Thoracic aorta (tissue), 2 donors: ENCODE data around the gene KRT75. TPM values are rescaled to one million over a fixed set of nuclear protein-coding genes. Genes with fewer than 3 reads are reported as not detected.

ENCODE experiments used
- ATAC-seq: fragments of 150-250 bp; one replicate; pipeline ENCODE4 v1.8.0; 2017; ENCODE audit warnings: low read depth; ENCODE audit not compliant: insufficient number of reproducible peaks, low FRiP score
- DNase-seq: peaks from one replicate; pipeline ENCODE4 v3.0.0-alpha.2; 2020; ENCODE audit warnings: low spot score
- H3K27ac ChIP-seq, 2 donors: fragments of 200-600 bp; sonication (generic); 1 replicate in 1 of 2; 2 replicates in 1 of 2; pipeline ENCODE4 v1.5.1; 2016; ENCODE audit warnings: mild to moderate bottlenecking in 2 of 2, moderate library complexity in 2 of 2
- H3K27me3 ChIP-seq: fragments of 200-600 bp; sonication (generic); replicated peaks from 2 replicates; pipeline ENCODE4 v1.6.0; 2016; ENCODE audit warnings: mild to moderate bottlenecking; ENCODE audit not compliant: insufficient read depth
- H3K36me3 ChIP-seq: fragments of 200-600 bp; sonication (generic); one replicate; pipeline ENCODE4 v1.5.1; 2016
- H3K4me1 ChIP-seq, 2 donors: fragments of 200-600 bp; sonication (generic); 1 replicate in 1 of 2; 2 replicates in 1 of 2; pipeline versions ENCODE4 v1.5.1 to v1.6.0; 2016; ENCODE audit warnings: low read depth in 2 of 2, mild to moderate bottlenecking in 1 of 2; ENCODE audit not compliant: control insufficient read depth in 1 of 2
- H3K4me3 ChIP-seq: fragments of 200-600 bp; sonication (generic); 2 replicates; pipeline ENCODE4 v1.5.1; 2016; ENCODE audit warnings: mild to moderate bottlenecking
- H3K9me3 ChIP-seq: fragments of 200-600 bp; sonication (generic); 2 replicates; pipeline ENCODE4 v1.5.1; 2016
- total RNA-seq, 2 donors: library from RNA; depleted of rRNA; stranded (reverse); fragments of >200 nt; gene quantifications; one replicate each; pipeline versions ENCODE4 v1.1.0 to v1.2.3, GENCODE V29; 2016
- TF ChIP-seq, protein P1 (sequence below): fragments of 200-600 bp; sonication (generic); IDR thresholded peaks from one replicate; pipeline ENCODE4 v1.5.1; 2019; ENCODE audit warnings: antibody characterized with exemption

The KRT75 gene
- total RNA-seq, 2 donors from 2014 or later: not detected

DNA sequence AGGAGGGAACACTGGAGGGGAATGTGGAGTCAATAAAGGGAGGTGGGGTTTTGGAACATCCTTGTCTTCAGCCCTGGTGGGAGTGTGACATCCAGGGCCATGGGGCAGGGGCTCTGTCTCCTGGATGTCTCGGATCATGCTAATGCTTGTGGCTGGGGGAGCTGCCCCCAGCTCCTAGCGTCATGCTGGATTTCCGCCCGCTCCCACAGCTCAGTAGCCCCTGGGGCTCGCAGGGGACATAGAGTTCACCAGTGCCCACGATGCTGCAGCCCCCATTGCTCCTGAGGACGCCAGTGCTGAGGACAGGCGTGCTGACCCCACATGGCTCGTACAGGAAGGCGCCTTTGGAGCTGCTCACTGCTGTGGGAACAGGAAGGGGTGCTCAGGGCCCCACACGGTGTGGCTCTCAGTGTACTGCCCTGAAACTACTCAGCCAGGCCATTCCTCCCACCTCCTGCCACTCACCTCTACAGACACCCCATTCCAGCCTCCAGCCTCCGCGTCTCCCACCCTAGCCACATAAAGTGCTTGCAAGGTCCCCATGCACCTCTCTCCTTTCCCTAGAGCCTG is 39.2 kb downstream of the KRT75 start:
- Histone ChIP-seq H3K4me3 (no peak overlapping the region), H3K9me3 (no peaks in the 10 kb centered on the region), H3K4me1 (peaks cover 0 to 9% of the 10 kb centered on the region in 2 donors), H3K36me3 (no peaks in the 10 kb centered on the region), H3K27me3 (no peaks in the 10 kb centered on the region), H3K27ac (no peak overlapping the region)
- DNase-seq (no peak), ATAC-seq (no peak)
- TF ChIP-seq, protein P1, sequence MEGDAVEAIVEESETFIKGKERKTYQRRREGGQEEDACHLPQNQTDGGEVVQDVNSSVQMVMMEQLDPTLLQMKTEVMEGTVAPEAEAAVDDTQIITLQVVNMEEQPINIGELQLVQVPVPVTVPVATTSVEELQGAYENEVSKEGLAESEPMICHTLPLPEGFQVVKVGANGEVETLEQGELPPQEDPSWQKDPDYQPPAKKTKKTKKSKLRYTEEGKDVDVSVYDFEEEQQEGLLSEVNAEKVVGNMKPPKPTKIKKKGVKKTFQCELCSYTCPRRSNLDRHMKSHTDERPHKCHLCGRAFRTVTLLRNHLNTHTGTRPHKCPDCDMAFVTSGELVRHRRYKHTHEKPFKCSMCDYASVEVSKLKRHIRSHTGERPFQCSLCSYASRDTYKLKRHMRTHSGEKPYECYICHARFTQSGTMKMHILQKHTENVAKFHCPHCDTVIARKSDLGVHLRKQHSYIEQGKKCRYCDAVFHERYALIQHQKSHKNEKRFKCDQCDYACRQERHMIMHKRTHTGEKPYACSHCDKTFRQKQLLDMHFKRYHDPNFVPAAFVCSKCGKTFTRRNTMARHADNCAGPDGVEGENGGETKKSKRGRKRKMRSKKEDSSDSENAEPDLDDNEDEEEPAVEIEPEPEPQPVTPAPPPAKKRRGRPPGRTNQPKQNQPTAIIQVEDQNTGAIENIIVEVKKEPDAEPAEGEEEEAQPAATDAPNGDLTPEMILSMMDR: no peak

DNA sequence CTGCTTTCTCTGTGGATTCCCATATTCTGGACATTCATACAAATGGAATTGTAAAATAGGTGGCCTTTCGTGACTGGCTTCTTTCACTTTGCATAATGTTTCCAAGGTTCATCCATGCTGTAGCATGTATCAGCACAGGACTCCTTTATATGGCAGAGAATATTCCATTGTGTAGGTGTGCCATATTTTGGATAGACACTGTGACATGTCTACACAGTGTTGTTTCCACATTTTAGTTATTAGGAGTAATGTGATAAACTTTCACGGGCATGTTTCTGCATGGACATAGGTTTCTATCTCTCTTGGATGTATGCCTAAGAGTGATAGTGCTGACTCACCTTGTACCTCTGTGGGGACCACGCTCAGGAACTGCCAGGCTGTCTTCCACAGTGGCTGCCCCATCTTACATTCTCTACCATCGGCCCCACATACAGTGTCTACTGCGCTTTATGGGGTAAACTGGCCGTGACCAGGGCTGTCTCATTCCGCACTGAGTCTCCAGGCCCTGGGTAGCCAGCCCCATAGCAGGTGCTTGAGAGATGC is 41.6 kb downstream of the KRT75 start:
- Histone ChIP-seq H3K27me3 (no peaks in the 10 kb centered on the region), H3K4me1 (peaks cover 0 to 9% of the 10 kb centered on the region in 2 donors), H3K36me3 (no peaks in the 10 kb centered on the region), H3K4me3 (no peak overlapping the region), H3K9me3 (no peaks in the 10 kb centered on the region), H3K27ac (no peak overlapping the region)
- TF ChIP-seq, protein P1: no peak
- ATAC-seq (no peak), DNase-seq (no peak)

DNA sequence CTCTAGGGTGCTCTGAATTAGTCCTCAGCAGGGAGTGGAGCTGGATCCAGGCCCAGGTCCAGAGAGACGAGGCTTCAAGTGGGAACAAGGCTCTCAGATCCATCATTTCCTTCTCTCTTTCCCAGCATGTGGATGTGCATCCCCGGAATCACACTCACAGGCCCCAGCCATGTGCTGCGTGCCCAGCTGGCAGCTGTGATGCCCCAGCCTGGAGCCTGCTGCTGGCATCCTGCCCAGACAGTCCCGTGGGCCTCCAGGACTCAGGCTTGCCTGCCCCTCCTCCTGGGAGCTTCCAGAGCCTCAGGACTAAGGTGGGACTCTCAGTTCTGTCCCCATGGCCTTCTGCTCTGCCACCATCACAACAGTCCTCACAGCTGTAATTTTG is 42.6 kb downstream of the KRT75 start:
- no peaks in the 10 kb centered on the region for H3K27me3 ChIP-seq
- no peak for DNase-seq
- no peaks in the 10 kb centered on the region for H3K36me3 ChIP-seq
- no peak overlapping the region for H3K4me3 ChIP-seq
- peaks cover 0 to 9% of the 10 kb centered on the region in 2 donors for H3K4me1 ChIP-seq
- TF ChIP-seq, protein P1: no peak
- H3K9me3 ChIP-seq: no peaks in the 10 kb centered on the region
- ATAC-seq: no peak
- H3K27ac ChIP-seq: no peak overlapping the region

DNA sequence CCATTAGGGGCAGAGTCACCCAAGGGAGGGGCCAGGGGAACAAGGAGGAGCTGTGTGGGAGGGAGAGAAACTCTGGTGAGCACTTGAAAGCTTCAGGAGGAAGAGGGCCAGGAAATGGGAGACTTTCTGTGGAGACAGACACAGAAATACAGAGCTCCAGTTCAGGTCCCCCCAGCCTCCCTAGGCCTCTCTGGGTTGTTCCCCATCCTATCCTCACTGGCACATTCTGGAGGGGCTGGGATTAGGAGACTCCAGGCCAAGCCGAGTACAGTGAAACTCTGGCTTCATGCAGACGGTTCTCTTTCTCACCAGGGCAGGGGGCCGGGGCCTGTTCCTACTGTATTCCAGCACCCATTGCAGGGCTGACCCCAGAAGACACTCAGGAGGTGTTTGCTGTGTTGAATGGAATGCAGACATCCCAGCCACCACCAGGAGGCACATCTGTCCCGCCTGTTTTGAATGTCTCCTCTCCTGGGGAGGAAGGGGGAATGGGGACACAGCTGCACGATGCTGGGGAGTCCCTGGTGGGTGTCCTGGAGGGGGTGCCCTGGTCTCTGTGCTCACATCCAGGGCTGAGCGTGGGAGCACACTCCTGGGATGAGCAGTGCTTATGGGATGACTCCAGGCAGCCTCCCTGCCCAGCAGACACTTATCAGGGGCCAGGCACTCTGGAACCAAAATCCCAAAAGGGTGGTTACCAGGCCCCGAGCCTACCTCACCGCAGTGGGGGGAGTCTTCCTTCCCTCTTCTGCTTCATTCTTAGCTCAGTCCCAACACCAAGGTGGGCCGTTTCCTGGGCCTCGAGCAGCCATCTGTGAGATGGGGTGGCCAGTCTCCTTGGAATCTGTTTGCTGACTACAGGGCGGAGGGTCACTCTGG is 43.2 kb downstream of the KRT75 start:
- no peak overlapping the region for H3K4me3 ChIP-seq
- H3K27ac ChIP-seq: no peak overlapping the region
- peaks cover 0 to 9% of the 10 kb centered on the region in 2 donors for H3K4me1 ChIP-seq
- no peak for ATAC-seq
- H3K9me3 ChIP-seq: no peaks in the 10 kb centered on the region
- no peak for DNase-seq
- no peaks in the 10 kb centered on the region for H3K27me3 ChIP-seq
- no peaks in the 10 kb centered on the region for H3K36me3 ChIP-seq
- TF ChIP-seq, protein P1: no peak
